Dermis blood vessel endothelial cell (primary cell): Measurements from ENCODE around the gene TNS3. TPM values are rescaled to one million over a fixed set of nuclear protein-coding genes. Genes with fewer than 3 reads are reported as not detected.
A peak's percentile ranks its signal among the peaks of the same experiment; 100 is the strongest.
"Not testable (repeated sequence)": the region's sequence is repeated elsewhere in the genome, so short reads cannot be mapped to it uniquely, and the experiment has no call there.

Source experiments
- DNase-seq: peaks from one replicate; pipeline ENCODE4 v3.0.0; 2010
- total RNA-seq: library from RNA; depleted of rRNA; stranded (reverse); fragments of >200 nt; gene quantifications from 2 replicates; pipeline ENCODE4 v1.2.3, GENCODE V29; 2014

Gene TNS3
- total RNA-seq, 1 donor from 2014 or later = 11.7 TPM

- no peak for DNase-seq
Measured at GRCh38 chr7:47559306-47560220, 22.3 kb downstream of the TNS3 start.

GRCh38 chr7:47557694-47558670, 23.9 kb downstream of the TNS3 start:
- DNase-seq = no peak

- DNase-seq = no peak
Measured at GRCh38 chr7:47557317-47557693, 24.6 kb downstream of the TNS3 start.

GRCh38 chr7:47556511-47557180, 25.3 kb downstream of the TNS3 start:
- peak; percentile 42 for DNase-seq

GRCh38 chr7:47553309-47553708, 28.6 kb downstream of the TNS3 start:
- DNase-seq = no peak

- peak; percentile 19 for DNase-seq
Measured at GRCh38 chr7:47552621-47553020, 29.3 kb downstream of the TNS3 start.

GRCh38 chr7:47551668-47552440, 30.1 kb downstream of the TNS3 start:
- DNase-seq = no peak

GRCh38 chr7:47550788-47551470, 31.0 kb downstream of the TNS3 start:
- no peak for DNase-seq

GRCh38 chr7:47549916-47550315, 32.0 kb downstream of the TNS3 start:
- no peak for DNase-seq

- no peak for DNase-seq
Measured at GRCh38 chr7:47549397-47549796, 32.5 kb downstream of the TNS3 start.

GRCh38 chr7:47548546-47548945, 33.4 kb downstream of the TNS3 start:
- DNase-seq = no peak

GRCh38 chr7:47546733-47547494, 35.0 kb downstream of the TNS3 start:
- DNase-seq = no peak

GRCh38 chr7:47546171-47546570, 35.7 kb downstream of the TNS3 start:
- no peak for DNase-seq

- DNase-seq = no peak
Measured at GRCh38 chr7:47544416-47544815, 37.5 kb downstream of the TNS3 start.

- no peak for DNase-seq
Measured at GRCh38 chr7:47543714-47544113, 38.2 kb downstream of the TNS3 start.

GRCh38 chr7:47543056-47543455, 38.9 kb downstream of the TNS3 start:
- no peak for DNase-seq

- DNase-seq = no peak
Measured at GRCh38 chr7:47542051-47542450, 39.9 kb downstream of the TNS3 start.

GRCh38 chr7:47541485-47541884, 40.4 kb downstream of the TNS3 start:
- not testable (repeated sequence) for DNase-seq

GRCh38 chr7:47540387-47541350, 41.2 kb downstream of the TNS3 start:
- peak; percentile 7 for DNase-seq
